EH (cell line): Measurements from ENCODE around the gene SRMS.
A peak's percentile ranks its signal among the peaks of the same experiment; 100 is the strongest.

Experiments
- DNase-seq: peaks from one replicate; pipeline ENCODE4 v3.0.0-alpha.2; 2015; ENCODE audit warnings: low read depth

The SRMS gene

DNA sequence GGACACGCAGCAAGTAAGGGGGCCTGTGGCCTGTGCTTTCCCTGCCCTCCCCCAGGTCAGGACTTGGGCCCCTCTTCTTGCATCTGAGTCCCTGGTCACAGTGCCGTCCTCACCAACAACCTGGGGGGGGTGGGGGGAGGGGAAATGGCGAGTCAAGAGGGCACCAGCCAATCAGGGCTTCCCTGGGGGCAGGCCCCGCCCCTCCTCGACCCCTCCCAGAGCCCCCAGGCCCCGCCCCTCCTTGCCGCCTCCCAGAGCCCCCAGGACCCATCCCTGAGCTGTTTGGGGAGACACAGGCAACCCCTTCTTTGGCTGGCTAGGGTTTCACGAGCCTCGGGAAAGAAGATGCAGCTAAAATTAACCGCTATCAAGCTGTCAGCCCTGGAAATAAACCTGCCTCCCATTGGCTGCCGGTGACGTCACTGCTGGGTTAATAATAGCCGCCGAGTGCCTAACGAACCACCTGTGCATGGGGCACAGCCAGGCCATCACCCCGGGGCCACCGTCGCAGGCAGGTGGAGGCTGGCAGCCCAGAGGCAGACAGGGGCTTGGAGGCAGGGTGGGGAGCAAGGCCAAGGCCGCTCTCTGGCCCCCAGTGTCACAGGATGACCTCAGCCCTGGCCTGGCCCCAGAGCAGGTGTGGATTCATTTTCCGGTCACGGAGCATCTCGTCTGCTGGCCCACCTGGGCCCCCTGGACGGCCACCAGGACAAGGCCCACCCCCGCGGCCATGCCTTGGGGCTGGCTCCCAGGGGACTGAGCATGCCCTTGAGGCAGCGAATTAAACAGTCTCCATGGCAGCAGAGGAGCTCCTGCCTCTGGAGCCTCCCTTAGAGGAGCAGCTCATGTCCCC lies 45.5 kb downstream of the SRMS start:
- peak; percentile 33 for DNase-seq

DNA sequence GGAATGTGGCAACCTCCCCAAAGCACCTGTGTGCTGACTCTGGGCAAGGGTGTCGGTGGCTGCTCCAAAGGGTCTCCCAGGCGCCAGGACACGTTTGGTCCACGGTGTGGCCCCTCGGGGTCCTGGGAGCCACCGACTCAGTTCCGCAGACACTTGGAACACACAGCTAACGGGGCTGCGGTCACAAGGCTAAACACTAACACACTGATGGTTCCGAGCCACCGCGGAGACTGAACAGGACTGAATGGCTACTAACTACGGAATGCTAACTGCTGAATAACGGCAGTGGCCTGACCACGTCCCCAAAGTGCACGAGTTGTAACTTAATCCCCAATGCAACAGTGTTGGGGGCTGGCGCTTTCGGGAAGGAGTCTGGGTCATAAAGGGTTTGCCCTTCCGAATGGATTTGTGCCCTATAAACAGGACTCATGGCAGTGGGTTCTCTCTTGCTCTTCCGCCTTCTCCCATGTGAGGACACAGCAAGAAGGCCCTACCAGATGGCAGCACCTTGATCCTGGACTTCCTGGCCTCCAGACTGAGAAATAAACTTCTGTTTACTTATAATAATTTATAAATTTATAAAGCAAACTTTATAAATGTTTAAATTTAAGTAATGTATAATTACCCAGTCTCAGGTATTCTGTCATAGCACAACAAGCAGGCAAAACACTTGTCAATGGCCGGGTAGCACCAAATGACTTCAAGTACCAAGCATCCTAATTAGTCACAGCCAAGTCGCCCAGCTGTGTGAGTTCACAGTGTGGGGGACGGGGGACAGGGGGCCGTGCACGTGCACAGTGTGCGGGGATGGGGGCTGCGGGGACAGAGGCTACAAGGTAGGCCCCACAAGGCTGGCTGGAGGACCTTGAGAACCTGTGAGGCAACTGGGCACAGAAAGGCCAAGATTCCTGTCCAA lies 46.4 kb downstream of the SRMS start:
- DNase-seq = no peak

DNA sequence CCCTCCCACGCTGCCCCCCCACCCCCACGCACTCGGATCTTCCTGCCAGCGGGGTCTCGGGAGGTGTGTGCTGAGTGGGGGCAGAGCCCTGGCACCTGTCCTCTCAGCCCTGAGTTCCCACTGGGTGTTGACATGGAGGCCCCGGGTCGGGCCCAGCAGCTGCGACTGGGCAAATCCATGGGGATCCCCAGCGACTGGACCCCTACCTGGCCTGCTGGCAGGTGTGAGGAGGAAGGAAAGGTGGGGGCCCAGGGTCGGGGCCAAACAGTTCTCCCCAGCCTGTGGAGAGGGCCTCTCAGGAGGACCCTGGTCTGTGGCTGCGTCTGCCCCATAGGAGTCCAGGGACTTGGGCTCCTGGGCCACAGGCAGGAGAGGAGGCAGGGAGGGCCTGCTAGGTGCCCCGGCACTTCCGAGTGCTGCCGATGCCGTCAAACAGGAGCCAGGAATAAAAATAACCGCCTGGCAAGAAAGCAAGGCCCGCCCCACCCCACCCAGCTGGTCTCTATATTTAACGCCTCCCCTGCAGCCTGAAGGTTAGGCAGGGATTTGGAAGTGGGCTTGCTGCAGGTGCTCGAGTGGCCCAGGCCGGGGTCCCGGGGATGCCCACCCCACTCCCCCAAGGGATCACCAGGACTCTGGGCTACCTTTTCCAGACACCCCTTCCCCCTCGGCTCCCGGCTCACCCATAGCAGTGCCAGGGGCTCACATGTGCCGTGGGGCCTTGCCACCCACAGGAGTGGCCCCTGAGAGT lies 47.2 kb downstream of the SRMS start:
- DNase-seq = no peak

DNA sequence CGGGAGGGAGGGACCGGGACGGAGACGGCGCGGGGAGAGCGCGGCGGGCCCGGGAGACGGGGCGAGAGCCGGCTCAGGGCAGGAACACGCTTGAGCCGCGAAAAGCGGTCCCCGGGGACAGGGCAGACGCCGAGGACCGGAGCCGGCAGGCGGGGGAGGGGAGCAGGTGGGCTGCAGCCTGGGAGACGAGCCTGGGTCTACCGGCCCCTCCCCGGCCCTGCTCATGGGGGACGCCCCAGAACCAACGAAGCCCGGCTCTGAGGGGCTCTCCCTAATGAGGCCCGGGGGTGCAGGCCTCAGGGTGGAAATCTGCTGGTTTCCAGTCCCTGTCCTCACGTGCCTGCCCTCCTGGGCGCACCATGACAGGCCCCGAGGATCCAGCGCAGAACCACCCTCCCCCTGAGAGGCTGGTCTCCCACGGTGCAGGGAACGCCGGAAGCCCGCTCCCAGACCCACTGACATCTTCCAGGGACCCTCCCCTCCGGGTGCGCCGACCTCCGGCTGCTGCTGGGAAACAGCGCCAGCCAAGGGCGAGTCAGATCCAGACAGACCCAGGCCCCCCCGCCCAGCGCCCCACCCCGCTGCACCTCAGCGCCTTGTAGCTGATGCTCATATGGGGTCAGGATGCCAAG lies 48.1 kb downstream of the SRMS start:
- DNase-seq = no peak

DNA sequence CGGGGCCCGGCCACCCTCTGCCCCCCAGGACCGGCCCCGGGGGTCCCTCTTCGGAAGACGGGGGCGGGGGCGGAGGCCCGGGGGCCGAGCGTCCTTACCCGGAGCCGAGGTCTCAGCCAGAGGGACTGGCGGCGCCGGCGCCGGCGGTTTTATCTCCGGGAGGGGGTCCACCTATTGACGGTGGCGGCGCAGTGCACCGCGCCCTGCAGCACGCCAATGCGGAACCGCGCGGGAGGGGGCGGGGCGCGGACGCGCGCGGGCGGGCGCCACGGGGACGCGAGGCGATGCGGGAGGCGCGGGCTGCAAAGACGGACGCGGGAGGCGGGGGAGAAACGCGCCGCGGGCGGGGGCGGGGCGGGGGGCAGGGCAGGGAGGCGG lies 48.6 kb downstream of the SRMS start, which contains the start of gene EEF1A2:
EEF1A2 (minus strand) TSS at position 124 of the 378 bp plus-strand sequence. CDS start 1,320 bp downstream, outside the sequence.
- no peak for DNase-seq

DNA sequence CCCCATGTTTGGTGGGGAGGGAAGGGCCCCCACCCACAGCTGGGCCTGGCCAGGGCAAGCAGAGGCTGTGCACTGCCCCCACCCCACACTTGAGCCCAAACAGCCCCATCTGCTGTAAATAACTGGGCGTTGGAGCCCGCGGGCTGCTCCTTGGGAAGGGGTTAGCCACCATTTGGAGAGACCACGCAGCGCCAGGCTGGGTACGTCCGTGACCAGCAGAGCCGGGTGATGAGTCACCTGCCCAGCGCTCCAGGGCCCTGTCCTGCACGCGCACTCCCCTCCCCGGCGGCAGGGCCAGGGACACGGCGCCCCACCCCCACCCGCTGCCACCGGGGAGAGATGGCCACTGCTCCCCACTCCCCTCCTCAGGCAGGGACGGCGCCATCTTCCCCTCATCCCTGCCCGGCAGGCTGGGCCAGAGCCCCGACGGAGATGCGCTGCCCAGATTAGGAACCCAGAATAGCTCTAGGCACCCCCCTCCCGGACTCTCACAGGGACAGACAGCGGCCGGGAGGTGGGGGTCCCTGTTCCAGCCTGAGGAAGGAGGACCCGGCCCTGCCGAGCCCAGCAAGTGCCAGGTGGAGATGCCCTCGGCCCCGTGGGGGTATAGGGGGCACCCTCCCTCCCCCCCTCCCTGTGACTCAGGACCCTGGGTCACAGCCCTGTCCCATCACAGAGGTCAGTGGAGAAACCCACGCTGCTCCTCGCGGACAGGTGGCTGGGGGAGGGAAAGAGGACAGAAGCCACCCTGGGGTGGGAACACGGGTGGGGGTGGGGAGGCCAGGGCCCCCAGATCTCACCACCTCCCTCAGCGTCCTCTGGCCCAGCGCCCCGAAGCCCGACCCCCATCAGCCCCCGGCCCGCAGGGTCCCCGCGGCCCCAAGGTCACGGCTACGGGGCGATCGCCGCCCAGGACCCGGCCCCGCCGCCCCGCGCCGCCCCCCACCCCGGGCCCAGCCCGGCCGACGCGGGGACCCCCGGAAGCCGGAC lies 49.3 kb downstream of the SRMS start:
- DNase-seq = peak; percentile 73

DNA sequence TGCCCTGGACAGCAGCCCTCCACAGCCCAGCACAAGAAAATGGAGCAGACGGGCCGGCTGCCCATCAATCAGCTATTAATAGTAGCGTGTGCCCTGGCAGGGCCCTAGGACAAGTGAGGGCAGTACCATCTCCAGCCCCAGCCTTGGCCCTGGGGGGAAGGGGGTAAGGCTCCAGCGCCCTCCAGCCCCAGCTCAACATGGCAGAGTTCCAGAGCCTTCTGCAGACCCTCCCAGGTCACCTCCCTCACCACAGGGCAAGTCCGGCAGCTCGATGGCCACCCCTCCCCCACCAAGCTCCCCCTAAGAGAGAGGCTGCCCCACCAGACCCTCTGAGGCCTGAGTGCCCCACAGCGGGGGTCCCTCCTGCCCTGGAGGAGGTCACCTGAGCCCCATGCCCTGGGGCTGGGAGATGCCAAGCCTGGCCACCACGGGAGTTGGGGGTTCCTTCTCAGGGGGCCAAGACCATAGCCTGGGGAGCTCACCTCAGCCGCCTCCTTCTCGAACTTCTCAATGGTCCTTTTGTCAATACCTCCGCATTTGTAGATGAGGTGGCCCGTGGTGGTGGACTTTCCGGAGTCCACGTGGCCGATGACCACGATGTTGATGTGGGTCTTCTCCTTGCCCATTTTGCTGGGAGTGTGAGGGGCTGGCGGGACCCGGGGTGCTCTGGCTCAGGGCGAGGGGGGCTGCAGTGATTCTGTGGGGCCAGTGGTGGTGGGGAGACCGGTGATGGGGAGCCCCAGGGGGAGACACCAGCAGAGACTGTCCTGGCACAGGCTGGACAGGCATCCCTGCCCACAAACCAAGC lies 50.2 kb downstream of the SRMS start:
- no peak for DNase-seq

DNA sequence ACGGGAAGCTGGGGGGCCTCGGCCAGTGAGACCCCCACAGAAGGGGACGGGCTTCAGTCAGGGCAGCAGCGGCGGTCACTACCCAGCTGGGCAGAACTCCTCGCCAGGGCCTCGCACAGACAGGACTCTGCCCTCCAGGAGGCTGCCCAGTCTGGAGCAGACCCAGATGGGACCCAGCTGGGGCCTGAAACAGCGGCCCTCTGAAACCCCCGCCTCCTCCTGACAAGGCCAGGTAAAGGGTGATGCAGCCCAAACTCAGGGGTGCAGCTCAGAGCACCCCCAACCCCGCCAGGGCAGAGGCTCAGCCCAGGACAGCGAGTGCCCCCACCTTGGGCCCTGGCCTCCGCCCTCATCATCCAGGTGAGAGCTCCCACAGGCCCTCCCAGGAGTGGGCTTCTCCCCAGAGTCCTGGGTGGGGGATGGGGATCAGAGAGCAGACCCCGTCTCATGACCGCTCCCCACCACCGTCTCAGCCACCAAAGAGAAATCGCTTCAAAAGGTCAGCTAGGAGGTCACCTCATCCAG lies 50.9 kb downstream of the SRMS start:
- DNase-seq = no peak

DNA sequence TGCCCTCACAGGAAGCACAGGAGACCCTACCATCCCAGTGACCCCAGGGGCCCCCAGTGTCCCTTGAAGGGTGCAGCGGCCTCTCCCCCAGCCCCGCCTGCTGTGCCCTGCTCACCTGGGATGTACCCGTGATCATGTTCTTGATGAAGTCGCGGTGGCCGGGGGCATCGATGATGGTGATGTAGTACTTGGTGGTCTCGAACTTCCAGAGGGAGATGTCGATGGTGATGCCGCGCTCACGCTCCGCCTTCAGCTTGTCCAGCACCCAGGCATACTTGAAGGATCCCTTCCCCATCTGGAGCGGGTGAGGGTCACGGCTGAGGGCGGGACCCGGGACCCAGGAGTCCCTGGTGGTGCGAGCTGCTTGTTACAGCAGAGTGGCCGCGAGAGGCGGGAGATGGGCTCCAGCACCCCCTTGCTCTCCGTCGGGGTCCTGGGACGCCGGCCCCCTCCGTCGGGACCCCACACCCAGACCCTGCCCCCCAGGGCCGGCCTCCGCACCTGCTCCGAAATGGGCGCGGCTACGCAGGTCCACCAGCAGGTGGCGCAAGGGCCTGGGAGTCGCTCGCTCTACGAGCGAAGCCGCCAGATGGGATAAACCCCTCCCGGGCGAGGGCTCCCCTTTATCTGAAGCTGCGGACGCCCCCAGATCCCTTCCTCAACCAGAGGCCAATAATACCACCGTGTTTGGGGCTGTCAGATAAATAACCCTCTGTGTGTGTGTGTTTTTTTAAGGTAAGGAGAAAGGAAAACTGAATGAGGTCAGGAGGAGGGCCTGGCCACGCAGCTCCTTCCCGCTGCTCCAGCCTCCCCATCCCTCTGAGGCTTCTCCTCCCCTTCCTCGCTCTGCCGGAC lies 51.6 kb downstream of the SRMS start:
- DNase-seq = peak; percentile 59

DNA sequence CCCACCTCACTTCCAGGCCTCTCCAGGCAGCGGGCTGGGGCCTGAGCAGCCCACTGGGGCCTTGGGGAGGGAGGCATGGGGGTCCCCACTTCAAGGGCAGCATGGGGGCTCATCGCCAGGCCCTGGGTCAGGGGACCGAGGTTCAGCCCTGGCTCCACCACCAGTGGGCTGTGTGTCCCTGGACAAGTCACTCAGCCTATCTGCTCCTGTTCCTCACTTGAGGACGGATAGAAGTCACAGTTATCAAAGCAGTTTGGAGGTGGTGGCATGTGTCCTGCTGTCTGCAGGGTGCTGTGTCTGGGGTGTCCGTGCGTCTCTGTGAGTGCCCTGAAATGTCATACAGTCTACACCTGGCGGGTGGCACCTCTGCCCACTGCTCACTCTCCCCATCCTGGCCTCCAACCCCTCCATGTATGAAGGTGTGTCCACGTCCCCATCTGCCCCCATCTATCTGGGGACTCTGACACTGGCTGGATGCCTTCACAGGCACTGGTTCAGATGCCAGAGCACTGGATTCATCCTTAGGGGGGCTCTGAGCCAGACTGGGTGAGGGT lies 52.3 kb downstream of the SRMS start:
- no peak for DNase-seq

DNA sequence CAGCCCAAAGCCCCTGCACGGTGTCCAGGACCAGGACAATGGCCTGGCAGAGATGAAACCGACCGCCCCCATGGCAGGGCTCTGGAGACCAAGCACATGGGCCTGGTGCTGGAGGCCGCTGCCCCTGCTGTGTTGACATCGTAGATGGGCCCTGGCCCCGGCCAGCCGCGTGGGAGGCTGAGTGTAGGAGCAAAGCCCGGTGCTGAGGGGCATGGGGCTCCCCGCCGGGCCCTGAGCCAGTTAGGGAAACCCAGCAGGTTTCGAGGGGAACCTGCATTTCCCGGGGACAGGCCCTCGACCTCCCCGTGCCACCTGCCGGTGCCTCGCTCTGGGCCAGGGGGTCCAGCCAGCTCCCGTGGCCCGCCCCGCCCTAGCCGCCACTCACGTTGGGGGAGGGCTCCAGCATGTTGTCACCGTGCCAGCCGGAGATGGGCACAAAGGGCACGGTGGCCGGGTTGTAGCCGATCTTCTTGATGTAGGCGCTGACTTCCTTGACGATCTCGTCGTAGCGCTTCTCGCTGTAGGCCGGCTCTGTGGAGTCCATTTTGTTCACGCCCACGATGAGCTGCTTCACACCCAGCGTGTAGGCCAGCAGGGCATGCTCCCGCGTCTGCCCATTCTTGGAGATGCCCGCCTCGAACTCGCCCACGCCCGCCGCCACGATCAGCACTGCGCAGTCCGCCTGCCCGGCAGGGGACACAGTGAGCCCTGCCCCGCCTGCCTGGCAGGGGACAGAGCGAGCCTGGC lies 53.0 kb downstream of the SRMS start:
- no peak for DNase-seq

DNA sequence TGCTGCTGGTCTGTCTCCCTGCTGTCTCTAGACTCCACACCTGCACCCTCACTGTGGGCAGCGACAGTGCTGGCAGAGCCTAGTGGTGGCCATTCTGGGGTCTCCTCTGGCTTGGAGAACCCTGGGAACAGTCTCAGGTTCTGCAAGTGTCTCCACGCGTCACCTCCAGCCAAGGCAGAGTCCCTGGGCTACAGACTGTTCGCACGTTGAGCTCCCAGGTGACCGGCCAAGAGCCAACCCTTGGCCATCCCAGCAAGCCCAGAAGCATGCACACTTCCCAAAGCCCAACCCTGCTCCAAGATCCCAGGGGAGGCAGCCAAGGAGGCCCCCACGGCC lies 53.5 kb downstream of the SRMS start:
- no peak for DNase-seq

DNA sequence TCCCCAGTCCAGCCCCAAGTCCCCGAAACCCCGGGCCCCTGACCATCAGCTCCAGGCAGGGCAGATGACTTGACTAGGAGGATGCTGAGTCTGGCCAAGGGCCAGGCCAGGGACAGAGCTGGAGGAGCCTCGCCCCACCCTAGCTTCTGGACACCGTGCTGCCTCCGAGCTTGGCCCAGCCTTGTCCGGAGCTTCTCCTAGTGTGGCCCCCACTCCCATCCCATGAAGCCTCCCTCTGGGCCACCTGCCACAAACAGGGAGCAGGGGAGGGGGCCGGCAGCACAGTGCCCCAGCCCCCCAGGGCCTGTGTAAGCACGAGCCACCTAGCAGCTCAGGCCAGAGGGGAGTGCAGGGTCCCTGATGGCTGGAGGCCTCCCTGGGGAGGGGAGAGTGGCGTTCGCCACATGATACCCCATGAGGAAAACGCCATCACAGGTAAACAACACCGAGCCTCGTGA lies 54.0 kb downstream of the SRMS start:
- DNase-seq = no peak

DNA sequence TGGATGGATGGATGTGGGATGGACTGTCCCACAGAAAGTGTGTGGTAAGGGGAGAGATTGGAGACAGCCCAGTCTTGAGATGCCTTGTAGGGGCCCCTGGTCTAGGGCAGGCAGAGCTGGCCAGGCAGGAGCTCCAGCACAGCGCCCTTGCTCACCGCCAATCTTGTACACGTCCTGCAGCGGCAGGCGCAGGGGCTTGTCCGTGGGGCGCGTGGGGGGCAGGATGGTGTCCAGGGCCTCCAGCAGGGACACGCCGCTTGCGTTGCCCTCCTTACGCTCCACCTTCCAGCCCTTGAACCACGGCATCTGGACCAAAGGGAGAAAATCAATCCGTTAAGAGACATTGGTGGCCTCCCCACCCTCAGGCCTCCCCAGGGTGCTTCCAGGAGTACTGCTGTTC lies 54.6 kb downstream of the SRMS start:
- no peak for DNase-seq

DNA sequence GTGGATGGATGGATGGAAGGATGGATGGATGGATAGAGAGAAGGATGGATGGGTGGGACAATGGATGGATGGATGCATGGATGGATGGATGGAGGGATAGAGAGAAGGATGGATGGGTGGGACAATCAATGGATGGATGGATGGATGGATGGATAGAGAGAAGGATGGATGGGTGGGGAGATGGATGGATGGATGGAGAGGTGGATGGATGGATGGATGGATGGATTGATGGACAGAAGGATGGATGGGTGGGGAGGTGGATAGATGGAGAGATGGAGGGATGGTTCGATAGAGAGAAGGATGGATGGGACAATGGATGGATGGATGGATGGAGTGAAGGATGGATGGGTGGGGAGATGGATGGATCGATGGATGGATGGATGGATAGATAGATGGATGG lies 55.0 kb downstream of the SRMS start:
- no peak for DNase-seq

DNA sequence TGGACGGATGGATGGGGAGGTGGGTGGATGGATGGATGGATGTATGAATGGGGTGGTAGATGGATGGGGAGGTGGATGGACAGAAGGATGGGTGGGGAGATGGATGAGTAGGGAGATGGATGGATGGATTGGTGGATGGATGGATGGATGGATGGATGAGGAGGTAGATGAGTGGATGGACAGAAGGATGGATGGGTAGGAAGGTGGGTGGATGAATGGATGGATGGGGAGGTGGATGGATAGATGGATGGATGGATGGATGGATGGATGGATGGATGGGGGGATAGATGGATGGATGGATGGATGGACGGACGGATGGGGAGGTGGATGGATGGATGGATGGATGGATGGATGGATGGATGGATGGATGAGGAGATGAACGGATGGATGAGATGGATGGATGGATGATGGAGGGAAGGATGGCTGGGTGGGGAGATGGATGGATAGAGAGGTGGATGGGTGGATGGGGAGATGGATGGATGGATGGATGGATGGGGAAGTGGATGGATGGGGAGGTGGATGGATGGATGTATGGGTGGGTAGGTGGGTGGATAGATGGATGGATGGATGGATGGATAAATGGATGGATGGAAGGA lies 55.8 kb downstream of the SRMS start:
- no peak for DNase-seq

DNA sequence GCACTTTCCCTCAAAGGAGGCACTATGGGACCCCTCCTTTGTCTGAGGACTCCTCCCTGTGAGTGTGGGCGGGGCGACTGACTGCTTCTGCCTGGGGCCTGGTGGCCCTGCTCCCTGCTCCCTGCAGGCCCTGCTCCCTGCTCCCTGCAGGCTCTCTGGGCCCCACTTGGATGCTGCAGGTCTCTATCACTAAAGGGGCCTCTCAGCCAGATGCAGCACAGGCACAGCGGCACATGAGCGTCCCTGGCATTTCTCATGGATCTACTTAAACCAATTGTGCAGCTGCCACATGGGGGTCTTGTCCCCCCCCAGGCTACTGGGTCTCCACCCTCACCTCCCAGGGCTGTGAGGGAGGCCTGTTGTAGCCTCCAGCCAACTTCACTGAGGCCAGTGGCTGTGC lies 56.5 kb downstream of the SRMS start:
- DNase-seq = no peak
